Lower leg skin (tissue), 3 donors: Measurements from ENCODE around the gene PRICKLE4.
A peak's percentile ranks its signal among the peaks of the same experiment; 100 is the strongest.

ENCODE experiments used
- CTCF ChIP-seq, 3 donors: fragments of 450-650 bp; IDR thresholded peaks; one replicate each; pipeline ENCODE4 v1.5.1; 2016; ENCODE audit warnings: antibody characterized with exemption in 3 of 3, mild to moderate bottlenecking in 3 of 3, moderate library complexity in 2 of 3
- POLR2A ChIP-seq, 2 donors: fragments of 450-650 bp; IDR thresholded peaks; one replicate each; pipeline ENCODE4 v1.6.1; 2016 to 2017; ENCODE audit warnings: antibody characterized with exemption in 2 of 2, mild to moderate bottlenecking in 1 of 2, moderate library complexity in 1 of 2

- TF ChIP-seq CTCF (IDR thresholded peaks at IDR 0.05) (peak in 1 of 3 donors; percentile 88), POLR2A (IDR thresholded peaks at IDR 0.05) (peak in 1 of 2 donors; percentile 21)
Observed at GRCh38 chr6:41787219-41787917, 6.8 kb downstream of the PRICKLE4 start, which contains the start of gene TOMM6.
